Measurements from ENCODE around the gene SRSF10.

DNA sequence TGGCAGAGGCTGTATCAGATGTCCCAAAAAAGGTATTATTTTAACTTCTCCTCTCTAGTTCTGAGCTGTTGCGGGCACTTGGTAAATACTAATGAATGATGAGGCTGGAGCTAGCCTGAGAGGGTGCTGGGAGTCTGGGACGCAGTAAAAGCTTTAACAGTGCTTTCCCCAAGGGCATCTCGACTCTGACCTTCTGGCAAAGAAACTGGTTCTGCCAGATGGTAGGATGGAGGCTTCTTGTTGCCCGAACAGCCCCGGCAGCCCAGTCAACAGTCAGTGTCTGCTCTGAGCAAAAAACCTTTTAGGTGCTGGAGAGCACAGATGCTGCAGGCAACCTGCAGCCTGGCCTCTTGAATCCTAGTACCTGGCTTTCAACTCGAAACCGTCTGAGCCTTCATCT, 23.0 kb downstream of the SRSF10 start:
- TF ChIP-seq POLR2AphosphoS5 (IDR thresholded peaks at IDR 0.05; ENCODE audit: low read depth, low read length), result no peak
- no peak for TF ChIP-seq TAF1 (IDR thresholded peaks at IDR 0.05; ENCODE audit: low read depth, low read length)
- no peak for TF ChIP-seq SPI1 (IDR thresholded peaks at IDR 0.05; ENCODE audit: low read depth, low read length)
- no peak for TF ChIP-seq POLR2A (IDR thresholded peaks at IDR 0.05; ENCODE audit: low read depth, low read length)
- no peak for TF ChIP-seq PAX5 (IDR thresholded peaks at IDR 0.05; ENCODE audit: insufficient read depth, low read length, severe bottlenecking)

All from GM12891 (cell line).